HEK293 (cell line): ENCODE results near the gene SCAANT1.

Source experiments
- CTCF ChIA-PET: fragments of 350-600 bp; formaldehyde crosslinking; extraction: SDS; loops from one replicate; lab custom pipeline; 2021; ENCODE audit warnings: antibody characterized with exemption; lab: Yijun Ruan, JAX
- POLR2A ChIA-PET: fragments of 300-600 bp; formaldehyde crosslinking; extraction: SDS; loops from one replicate; lab custom pipeline; 2020; ENCODE audit warnings: antibody characterized with exemption, inconsistent platforms; lab: Yijun Ruan, JAX
- H3K27ac ChIP-seq: fragments of 200-500 bp; sonication (Bioruptor generic); 2 replicates; pipeline ENCODE4 v1.5.1; 2014; ENCODE audit warnings: low read depth, low read length, control low read depth, inconsistent platforms; ENCODE audit errors: extremely low read depth
- H3K36me3 ChIP-seq, 2 experiments: fragments of 200-500 bp in 1 of 2; sonication (Bioruptor generic) in 1 of 2; 1 replicate in 1 of 2; 2 replicates in 1 of 2; pipeline ENCODE4 v1.5.1; 2014 to 2017; ENCODE audit warnings: inconsistent platforms in 2 of 2, low read length in 2 of 2; ENCODE audit not compliant: control insufficient read depth in 2 of 2, insufficient read depth in 1 of 2
- H3K4me1 ChIP-seq: fragments of 200-500 bp; sonication (Bioruptor generic); 2 replicates; pipeline ENCODE4 v1.5.1; 2014; ENCODE audit warnings: mild to moderate bottlenecking, low read length, inconsistent platforms; ENCODE audit not compliant: control insufficient read depth, insufficient read depth
- H3K4me3 ChIP-seq: 2 replicates; pipeline ENCODE4 v1.5.1; 2011; ENCODE audit warnings: low read depth, mild to moderate bottlenecking, control low read depth, low read length, moderate library complexity
- H3K9me3 ChIP-seq: fragments of 200-500 bp; sonication (Bioruptor generic); 2 replicates; pipeline ENCODE4 v1.5.1; 2014; ENCODE audit warnings: low read depth, low read length, inconsistent platforms; ENCODE audit not compliant: control insufficient read depth, insufficient read depth
- GLIS1 ChIP-seq: fragments of 450-650 bp; formaldehyde crosslinking; IDR thresholded peaks from 2 replicates; pipeline ENCODE4 v1.5.1; 2016; ENCODE audit warnings: missing biosample characterization, missing genetic modification characterization
- HOXD13 ChIP-seq: sonication (generic); formaldehyde crosslinking; IDR thresholded peaks from 2 replicates; pipeline ENCODE4 v1.8.0; 2022; ENCODE audit warnings: missing genetic modification reagents, borderline replicate concordance
- KLF7 ChIP-seq: fragments of 450-650 bp; formaldehyde crosslinking; IDR thresholded peaks from 2 replicates; pipeline ENCODE4 v1.5.1; 2016; ENCODE audit warnings: missing biosample characterization, missing genetic modification characterization, borderline replicate concordance
- KLF8 ChIP-seq: fragments of 450-650 bp; formaldehyde crosslinking; IDR thresholded peaks from 2 replicates; pipeline ENCODE4 v1.5.1; 2016; ENCODE audit warnings: missing biosample characterization, missing genetic modification characterization
- MZF1 ChIP-seq: fragments of 450-650 bp; formaldehyde crosslinking; IDR thresholded peaks from 2 replicates; pipeline ENCODE4 v1.5.1; 2017; ENCODE audit warnings: missing biosample characterization, missing genetic modification characterization, borderline replicate concordance
- SP7 ChIP-seq: fragments of 450-650 bp; formaldehyde crosslinking; IDR thresholded peaks from 2 replicates; pipeline ENCODE4 v1.5.1; 2016; ENCODE audit warnings: missing biosample characterization, missing genetic modification characterization
- WT1 ChIP-seq: fragments of 450-650 bp; formaldehyde crosslinking; IDR thresholded peaks from 2 replicates; pipeline ENCODE4 v1.5.1; 2016; ENCODE audit warnings: missing biosample characterization, missing genetic modification characterization
- ZNF114 ChIP-seq: fragments of 450-650 bp; formaldehyde crosslinking; IDR thresholded peaks from 2 replicates; pipeline ENCODE4 v1.5.0; 2017; ENCODE audit warnings: missing biosample characterization, missing genetic modification characterization
- ZNF16 ChIP-seq: fragments of 450-650 bp; formaldehyde crosslinking; IDR thresholded peaks from 2 replicates; pipeline ENCODE4 v1.5.1; 2016; ENCODE audit warnings: low read depth, missing biosample characterization, missing genetic modification characterization
- ZNF23 ChIP-seq: fragments of 450-650 bp; formaldehyde crosslinking; IDR thresholded peaks from 2 replicates; pipeline ENCODE4 v1.5.1; 2016; ENCODE audit warnings: missing biosample characterization, missing genetic modification characterization, borderline replicate concordance
- ZNF433 ChIP-seq: fragments of 450-650 bp; formaldehyde crosslinking; IDR thresholded peaks from 2 replicates; pipeline ENCODE4 v1.5.1; 2016; ENCODE audit warnings: missing biosample characterization, missing genetic modification characterization, low read depth
- ZNF510 ChIP-seq: fragments of 450-650 bp; formaldehyde crosslinking; IDR thresholded peaks from 2 replicates; pipeline ENCODE4 v1.5.1; 2018; ENCODE audit warnings: mild to moderate bottlenecking, missing genetic modification characterization, missing biosample characterization; ENCODE audit not compliant: insufficient replicate concordance
- ZNF544 ChIP-seq: fragments of 450-650 bp; formaldehyde crosslinking; IDR thresholded peaks from 2 replicates; pipeline ENCODE4 v1.5.0; 2017; ENCODE audit warnings: missing biosample characterization, missing genetic modification characterization
- ZNF585B ChIP-seq: fragments of 450-650 bp; formaldehyde crosslinking; IDR thresholded peaks from 2 replicates; pipeline ENCODE4 v1.5.1; 2016; ENCODE audit warnings: missing biosample characterization, missing genetic modification characterization
- ZNF600 ChIP-seq: fragments of 450-650 bp; formaldehyde crosslinking; IDR thresholded peaks from 2 replicates; pipeline ENCODE4 v1.5.1; 2016; ENCODE audit warnings: missing biosample characterization, missing genetic modification characterization
- ZNF623 ChIP-seq: fragments of 450-650 bp; formaldehyde crosslinking; IDR thresholded peaks from 2 replicates; pipeline ENCODE4 v1.5.1; 2016; ENCODE audit warnings: missing biosample characterization, missing genetic modification characterization
- ZNF658 ChIP-seq: fragments of 450-650 bp; formaldehyde crosslinking; IDR thresholded peaks from 2 replicates; pipeline ENCODE4; 2016; ENCODE audit warnings: missing biosample characterization, missing genetic modification characterization
- ZNF785 ChIP-seq: fragments of 450-650 bp; formaldehyde crosslinking; IDR thresholded peaks from 2 replicates; pipeline ENCODE4 v1.5.1; 2016; ENCODE audit warnings: missing biosample characterization, missing genetic modification characterization
- TF ChIP-seq, protein P1 (sequence below): fragments of 450-650 bp; IDR thresholded peaks from 2 replicates; pipeline ENCODE4 v1.5.1; 2018; ENCODE audit warnings: missing biosample characterization, missing genetic modification characterization
- TF ChIP-seq, protein P2 (sequence below): fragments of 450-650 bp; formaldehyde crosslinking; IDR thresholded peaks from 2 replicates; pipeline ENCODE4 v1.5.1; 2016; ENCODE audit warnings: missing biosample characterization, missing genetic modification characterization
- TF ChIP-seq, protein P3 (sequence below): fragments of 450-650 bp; formaldehyde crosslinking; IDR thresholded peaks from 2 replicates; pipeline ENCODE4 v1.5.1; 2017; ENCODE audit warnings: missing biosample characterization, missing genetic modification characterization
- TF ChIP-seq, protein P4 (sequence below): fragments of 450-650 bp; formaldehyde crosslinking; IDR thresholded peaks from 2 replicates; pipeline ENCODE4 v1.5.1; 2016; ENCODE audit warnings: missing biosample characterization, missing genetic modification characterization, borderline replicate concordance

Gene SCAANT1

DNA sequence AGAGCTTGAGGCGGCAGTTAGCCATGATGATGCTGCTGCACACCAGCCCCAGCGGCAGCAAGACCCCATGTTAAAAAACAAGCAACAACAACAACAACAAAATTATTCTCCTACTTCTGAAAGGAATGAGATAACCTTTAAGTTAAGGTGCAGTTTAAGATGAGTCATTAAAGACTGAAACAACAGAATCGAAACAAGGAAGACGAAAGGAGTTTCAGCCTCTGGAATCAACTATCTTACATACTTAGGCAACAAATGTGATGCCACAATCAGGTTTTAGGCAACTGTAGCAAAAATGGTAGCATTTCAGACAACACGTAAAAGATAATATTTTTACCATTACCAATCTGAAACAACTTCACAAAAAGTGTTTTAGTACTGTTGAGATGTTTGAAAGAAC is 12.2 kb downstream of the SCAANT1 start:
- CTCF ChIA-PET = no interaction called here

DNA sequence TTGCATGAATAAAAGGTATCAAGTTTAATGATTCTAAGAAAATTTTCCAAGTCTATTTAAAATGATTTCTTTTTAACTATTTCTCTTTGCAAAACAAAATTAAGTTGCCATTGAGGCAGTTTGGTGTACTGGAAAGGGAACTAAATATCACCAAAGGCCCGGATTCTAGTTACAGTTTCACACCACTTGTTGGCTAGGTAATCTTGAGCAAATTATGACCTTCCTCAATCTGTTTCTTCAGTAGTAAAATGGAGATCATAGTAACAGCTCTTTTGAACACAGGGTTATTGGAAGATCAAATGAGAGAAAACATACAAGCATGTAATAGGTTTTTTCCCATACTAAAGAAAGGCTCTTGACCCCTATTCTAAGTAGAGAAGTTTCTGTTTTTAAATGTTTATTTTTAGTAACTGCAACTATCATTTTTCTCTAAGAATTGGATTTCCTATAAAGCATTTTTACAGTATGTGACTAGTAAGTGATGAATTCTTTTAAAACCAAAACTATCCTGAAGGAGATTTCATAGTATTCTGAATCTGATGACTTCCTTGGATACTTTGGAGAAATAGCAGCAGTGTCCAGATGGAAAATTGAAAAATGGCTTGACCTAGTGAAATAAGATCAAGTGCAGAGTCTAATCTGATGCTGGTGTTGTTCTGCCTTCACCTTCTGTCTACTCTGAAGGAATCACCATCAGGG is 15.7 kb downstream of the SCAANT1 start:
- Histone ChIP-seq H3K4me3 (no peak overlapping the region), H3K36me3 (peaks cover 0 to 3% of the 10 kb centered on the region in 2 experiments; a peak in 1 of 3 replicates), H3K4me1 (no peaks in the 10 kb centered on the region; the same call in none of the 2 replicates), H3K9me3 (no peaks in the 10 kb centered on the region), H3K27ac (no peak overlapping the region)
- CTCF ChIA-PET = no interaction called here
- TF ChIP-seq ZNF114 (tag by site-specific recombination) (no peak), ZNF23 (no peak), ZNF544 (tag by site-specific recombination) (no peak), MZF1 (tag by site-specific recombination) (no peak), ZNF433 (tag by site-specific recombination) (no peak), SP7 (tag by site-specific recombination) (no peak), GLIS1 (tag by site-specific recombination) (no peak), ZNF600 (tag by site-specific recombination) (no peak)
- TF ChIP-seq, protein P1, sequence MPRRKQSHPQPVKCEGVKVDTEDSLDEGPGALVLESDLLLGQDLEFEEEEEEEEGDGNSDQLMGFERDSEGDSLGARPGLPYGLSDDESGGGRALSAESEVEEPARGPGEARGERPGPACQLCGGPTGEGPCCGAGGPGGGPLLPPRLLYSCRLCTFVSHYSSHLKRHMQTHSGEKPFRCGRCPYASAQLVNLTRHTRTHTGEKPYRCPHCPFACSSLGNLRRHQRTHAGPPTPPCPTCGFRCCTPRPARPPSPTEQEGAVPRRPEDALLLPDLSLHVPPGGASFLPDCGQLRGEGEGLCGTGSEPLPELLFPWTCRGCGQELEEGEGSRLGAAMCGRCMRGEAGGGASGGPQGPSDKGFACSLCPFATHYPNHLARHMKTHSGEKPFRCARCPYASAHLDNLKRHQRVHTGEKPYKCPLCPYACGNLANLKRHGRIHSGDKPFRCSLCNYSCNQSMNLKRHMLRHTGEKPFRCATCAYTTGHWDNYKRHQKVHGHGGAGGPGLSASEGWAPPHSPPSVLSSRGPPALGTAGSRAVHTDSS (tag by site-specific recombination) = no peak
- TF ChIP-seq, protein P2, sequence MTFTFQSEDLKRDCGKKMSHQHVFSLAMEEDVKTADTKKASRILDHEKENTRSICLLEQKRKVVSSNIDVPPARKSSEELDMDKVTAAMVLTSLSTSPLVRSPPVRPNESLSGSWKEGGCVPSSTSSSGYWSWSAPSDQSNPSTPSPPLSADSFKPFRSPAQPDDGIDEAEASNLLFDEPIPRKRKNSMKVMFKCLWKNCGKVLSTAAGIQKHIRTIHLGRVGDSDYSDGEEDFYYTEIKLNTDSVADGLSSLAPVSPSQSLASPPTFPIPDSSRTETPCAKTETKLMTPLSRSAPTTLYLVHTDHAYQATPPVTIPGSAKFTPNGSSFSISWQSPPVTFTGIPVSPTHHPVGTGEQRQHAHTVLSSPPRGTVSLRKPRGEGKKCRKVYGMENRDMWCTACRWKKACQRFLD = no peak
- TF ChIP-seq, protein P3, sequence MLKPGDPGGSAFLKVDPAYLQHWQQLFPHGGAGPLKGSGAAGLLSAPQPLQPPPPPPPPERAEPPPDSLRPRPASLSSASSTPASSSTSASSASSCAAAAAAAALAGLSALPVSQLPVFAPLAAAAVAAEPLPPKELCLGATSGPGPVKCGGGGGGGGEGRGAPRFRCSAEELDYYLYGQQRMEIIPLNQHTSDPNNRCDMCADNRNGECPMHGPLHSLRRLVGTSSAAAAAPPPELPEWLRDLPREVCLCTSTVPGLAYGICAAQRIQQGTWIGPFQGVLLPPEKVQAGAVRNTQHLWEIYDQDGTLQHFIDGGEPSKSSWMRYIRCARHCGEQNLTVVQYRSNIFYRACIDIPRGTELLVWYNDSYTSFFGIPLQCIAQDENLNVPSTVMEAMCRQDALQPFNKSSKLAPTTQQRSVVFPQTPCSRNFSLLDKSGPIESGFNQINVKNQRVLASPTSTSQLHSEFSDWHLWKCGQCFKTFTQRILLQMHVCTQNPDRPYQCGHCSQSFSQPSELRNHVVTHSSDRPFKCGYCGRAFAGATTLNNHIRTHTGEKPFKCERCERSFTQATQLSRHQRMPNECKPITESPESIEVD = no peak
- POLR2A ChIA-PET = no interaction called here

More for the DNA sequence above, 12.2 kb downstream of the SCAANT1 start:
- Histone ChIP-seq H3K36me3 (peaks cover 0 to 3% of the 10 kb centered on the region in 2 experiments; a peak in 1 of 3 replicates), H3K4me3 (no peak overlapping the region), H3K27ac (no peak overlapping the region), H3K4me1 (no peaks in the 10 kb centered on the region; the same call in none of the 2 replicates), H3K9me3 (no peaks in the 10 kb centered on the region)
- POLR2A ChIA-PET = no interaction called here
- no peak for TF ChIP-seq KLF7 (tag by site-specific recombination)
- no peak for TF ChIP-seq WT1 (tag by site-specific recombination)
- TF ChIP-seq, protein P4, sequence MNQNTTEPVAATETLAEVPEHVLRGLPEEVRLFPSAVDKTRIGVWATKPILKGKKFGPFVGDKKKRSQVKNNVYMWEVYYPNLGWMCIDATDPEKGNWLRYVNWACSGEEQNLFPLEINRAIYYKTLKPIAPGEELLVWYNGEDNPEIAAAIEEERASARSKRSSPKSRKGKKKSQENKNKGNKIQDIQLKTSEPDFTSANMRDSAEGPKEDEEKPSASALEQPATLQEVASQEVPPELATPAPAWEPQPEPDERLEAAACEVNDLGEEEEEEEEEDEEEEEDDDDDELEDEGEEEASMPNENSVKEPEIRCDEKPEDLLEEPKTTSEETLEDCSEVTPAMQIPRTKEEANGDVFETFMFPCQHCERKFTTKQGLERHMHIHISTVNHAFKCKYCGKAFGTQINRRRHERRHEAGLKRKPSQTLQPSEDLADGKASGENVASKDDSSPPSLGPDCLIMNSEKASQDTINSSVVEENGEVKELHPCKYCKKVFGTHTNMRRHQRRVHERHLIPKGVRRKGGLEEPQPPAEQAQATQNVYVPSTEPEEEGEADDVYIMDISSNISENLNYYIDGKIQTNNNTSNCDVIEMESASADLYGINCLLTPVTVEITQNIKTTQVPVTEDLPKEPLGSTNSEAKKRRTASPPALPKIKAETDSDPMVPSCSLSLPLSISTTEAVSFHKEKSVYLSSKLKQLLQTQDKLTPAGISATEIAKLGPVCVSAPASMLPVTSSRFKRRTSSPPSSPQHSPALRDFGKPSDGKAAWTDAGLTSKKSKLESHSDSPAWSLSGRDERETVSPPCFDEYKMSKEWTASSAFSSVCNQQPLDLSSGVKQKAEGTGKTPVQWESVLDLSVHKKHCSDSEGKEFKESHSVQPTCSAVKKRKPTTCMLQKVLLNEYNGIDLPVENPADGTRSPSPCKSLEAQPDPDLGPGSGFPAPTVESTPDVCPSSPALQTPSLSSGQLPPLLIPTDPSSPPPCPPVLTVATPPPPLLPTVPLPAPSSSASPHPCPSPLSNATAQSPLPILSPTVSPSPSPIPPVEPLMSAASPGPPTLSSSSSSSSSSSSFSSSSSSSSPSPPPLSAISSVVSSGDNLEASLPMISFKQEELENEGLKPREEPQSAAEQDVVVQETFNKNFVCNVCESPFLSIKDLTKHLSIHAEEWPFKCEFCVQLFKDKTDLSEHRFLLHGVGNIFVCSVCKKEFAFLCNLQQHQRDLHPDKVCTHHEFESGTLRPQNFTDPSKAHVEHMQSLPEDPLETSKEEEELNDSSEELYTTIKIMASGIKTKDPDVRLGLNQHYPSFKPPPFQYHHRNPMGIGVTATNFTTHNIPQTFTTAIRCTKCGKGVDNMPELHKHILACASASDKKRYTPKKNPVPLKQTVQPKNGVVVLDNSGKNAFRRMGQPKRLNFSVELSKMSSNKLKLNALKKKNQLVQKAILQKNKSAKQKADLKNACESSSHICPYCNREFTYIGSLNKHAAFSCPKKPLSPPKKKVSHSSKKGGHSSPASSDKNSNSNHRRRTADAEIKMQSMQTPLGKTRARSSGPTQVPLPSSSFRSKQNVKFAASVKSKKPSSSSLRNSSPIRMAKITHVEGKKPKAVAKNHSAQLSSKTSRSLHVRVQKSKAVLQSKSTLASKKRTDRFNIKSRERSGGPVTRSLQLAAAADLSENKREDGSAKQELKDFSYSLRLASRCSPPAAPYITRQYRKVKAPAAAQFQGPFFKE = no peak
- TF ChIP-seq KLF8 (tag by site-specific recombination) = no peak
- TF ChIP-seq ZNF544 (tag by site-specific recombination) = no peak
- no peak for TF ChIP-seq ZNF16 (tag by site-specific recombination)
- no peak for TF ChIP-seq ZNF510 (tag by site-specific recombination)
- TF ChIP-seq ZNF785 (tag by site-specific recombination) = no peak
- TF ChIP-seq ZNF623 = no peak
- no peak for TF ChIP-seq ZNF658 (tag by site-specific recombination)
- TF ChIP-seq ZNF23 = no peak
- TF ChIP-seq HOXD13 (CRISPR knock-in tag) = no peak
- no peak for TF ChIP-seq ZNF585B (tag by site-specific recombination)
